KMS-11 (cell line): ENCODE results near the gene ATP5PD.
"Not testable (repeated sequence)": the region's sequence is repeated elsewhere in the genome, so short reads cannot be mapped to it uniquely, and the experiment has no call there.

ENCODE experiments used
- H2AFZ ChIP-seq: fragments of 200-600 bp; sonication (generic); 2 replicates; pipeline ENCODE4 v1.6.1; 2016; ENCODE audit warnings: antibody characterized with exemption, mixed run types, low read depth
- H3K27ac ChIP-seq: fragments of 200-600 bp; sonication (generic); 2 replicates; pipeline ENCODE4 v1.6.1; 2016; ENCODE audit warnings: mild to moderate bottlenecking, mixed run types
- H3K27me3 ChIP-seq: fragments of 200-600 bp; sonication (generic); 2 replicates; pipeline ENCODE4 v1.6.1; 2017; ENCODE audit warnings: mild to moderate bottlenecking, low read depth, mixed run types, moderate library complexity; ENCODE audit not compliant: insufficient read depth
- H3K36me3 ChIP-seq: fragments of 200-600 bp; sonication (generic); 2 replicates; pipeline ENCODE4 v1.6.1; 2017; ENCODE audit warnings: mild to moderate bottlenecking, mixed run types; ENCODE audit not compliant: insufficient read depth
- H3K4me1 ChIP-seq: fragments of 200-600 bp; sonication (generic); 2 replicates; pipeline ENCODE4 v1.6.1; 2016; ENCODE audit warnings: mild to moderate bottlenecking, low read depth, mixed run types; ENCODE audit not compliant: poor library complexity, severe bottlenecking
- H3K4me2 ChIP-seq: fragments of 200-600 bp; sonication (generic); 2 replicates; pipeline ENCODE4 v1.7.0; 2016; ENCODE audit warnings: mild to moderate bottlenecking, mixed run types
- H3K4me3 ChIP-seq: fragments of 200-600 bp; sonication (generic); IDR thresholded peaks from 2 replicates; pipeline ENCODE4 v1.6.1; 2017; ENCODE audit warnings: low read depth, low read length, mixed read lengths; ENCODE audit not compliant: insufficient read depth
- H3K79me2 ChIP-seq: fragments of 200-600 bp; sonication (generic); 2 replicates; pipeline ENCODE4 v1.6.1; 2016; ENCODE audit warnings: low read depth, mixed run types; ENCODE audit not compliant: insufficient read depth
- H3K9ac ChIP-seq: fragments of 200-600 bp; sonication (generic); 2 replicates; pipeline ENCODE4 v1.6.1; 2016; ENCODE audit warnings: mild to moderate bottlenecking, mixed run types
- H4K20me1 ChIP-seq: fragments of 200-600 bp; sonication (generic); 2 replicates; pipeline ENCODE4 v1.6.1; 2016; ENCODE audit warnings: mild to moderate bottlenecking, mixed run types; ENCODE audit not compliant: insufficient read depth
- TF ChIP-seq, protein P1 (sequence below): fragments of 200-600 bp; sonication (generic); conservative IDR thresholded peaks from 2 replicates; pipeline ENCODE4 v1.6.1; 2017; ENCODE audit warnings: low read depth, mild to moderate bottlenecking, antibody characterized with exemption, low read length, moderate library complexity, mixed read lengths

The ATP5PD gene

DNA sequence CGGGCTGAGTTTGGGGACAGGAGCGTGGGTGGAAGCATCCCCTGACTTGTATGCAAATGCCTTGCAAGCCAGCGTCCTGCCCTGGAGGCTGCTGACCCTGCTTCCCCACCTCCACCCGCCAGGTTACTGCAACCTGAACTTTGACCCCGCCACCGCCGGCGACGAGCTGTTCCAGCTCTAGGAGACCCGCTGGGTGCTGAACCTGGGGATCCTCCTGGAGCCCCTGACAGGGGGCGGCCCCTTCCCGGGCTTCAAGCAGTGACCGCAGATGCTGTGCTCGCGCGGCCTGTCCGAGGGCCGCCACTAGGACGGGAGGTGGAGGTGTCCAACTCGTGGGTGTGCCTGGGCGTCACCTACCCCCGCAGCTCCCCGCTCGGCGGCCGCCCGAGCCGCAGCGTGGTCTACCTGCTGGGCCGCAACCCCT lies 30.3 kb upstream of the ATP5PD start:
- Histone ChIP-seq H3K9ac (no peak overlapping the region), H3K4me2 (no peak overlapping the region)

DNA sequence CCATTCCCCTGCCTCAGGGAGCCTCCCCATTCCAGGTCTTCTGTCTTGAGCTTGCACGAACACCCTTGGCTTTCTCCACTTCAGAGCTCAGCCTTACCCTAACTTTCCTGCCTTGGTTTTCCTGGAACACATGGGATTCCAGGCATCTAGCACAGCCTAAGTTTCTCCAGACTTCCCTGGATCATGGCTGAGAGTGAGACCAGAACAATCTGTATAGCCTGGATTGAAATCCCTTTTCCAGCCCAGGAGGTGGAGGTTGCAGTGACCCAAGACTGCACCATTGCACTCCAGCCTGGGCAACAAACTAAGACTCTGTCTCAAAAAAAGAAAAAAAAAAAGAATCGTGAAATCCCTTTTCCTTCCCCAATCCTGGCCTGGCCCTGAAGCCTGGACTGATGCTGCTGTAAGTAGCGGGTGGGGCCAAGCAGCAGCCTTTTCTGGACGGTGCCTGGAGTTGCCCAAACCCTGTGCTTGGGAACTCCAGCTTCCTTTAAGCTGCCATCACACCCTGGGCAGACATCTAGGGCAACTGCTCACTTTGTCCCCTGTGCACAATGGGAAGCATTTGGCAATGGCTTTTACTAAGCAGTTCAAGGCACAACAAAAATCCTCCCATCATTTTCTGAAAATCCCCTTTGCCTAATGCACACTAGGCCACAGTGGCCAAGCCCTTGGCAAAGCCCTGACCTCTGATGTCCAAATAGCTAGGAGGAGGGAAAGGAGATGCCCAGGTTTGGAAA lies 29.0 kb upstream of the ATP5PD start:
- Histone ChIP-seq H3K4me3 (no peak overlapping the region), H3K36me3 (no peaks in the 10 kb centered on the region), H3K27ac (no peak overlapping the region), H2AFZ (no peak overlapping the region), H3K4me1 (no peaks in the 10 kb centered on the region), H3K9ac (no peak overlapping the region), H3K27me3 (no peaks in the 10 kb centered on the region), H3K4me2 (no peak overlapping the region), H3K79me2 (no peaks in the 10 kb centered on the region), H4K20me1 (no peaks in the 10 kb centered on the region)
- TF ChIP-seq, protein P1, sequence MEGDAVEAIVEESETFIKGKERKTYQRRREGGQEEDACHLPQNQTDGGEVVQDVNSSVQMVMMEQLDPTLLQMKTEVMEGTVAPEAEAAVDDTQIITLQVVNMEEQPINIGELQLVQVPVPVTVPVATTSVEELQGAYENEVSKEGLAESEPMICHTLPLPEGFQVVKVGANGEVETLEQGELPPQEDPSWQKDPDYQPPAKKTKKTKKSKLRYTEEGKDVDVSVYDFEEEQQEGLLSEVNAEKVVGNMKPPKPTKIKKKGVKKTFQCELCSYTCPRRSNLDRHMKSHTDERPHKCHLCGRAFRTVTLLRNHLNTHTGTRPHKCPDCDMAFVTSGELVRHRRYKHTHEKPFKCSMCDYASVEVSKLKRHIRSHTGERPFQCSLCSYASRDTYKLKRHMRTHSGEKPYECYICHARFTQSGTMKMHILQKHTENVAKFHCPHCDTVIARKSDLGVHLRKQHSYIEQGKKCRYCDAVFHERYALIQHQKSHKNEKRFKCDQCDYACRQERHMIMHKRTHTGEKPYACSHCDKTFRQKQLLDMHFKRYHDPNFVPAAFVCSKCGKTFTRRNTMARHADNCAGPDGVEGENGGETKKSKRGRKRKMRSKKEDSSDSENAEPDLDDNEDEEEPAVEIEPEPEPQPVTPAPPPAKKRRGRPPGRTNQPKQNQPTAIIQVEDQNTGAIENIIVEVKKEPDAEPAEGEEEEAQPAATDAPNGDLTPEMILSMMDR, result no peak

More for the DNA sequence above, 30.3 kb upstream of the ATP5PD start:
- no peaks in the 10 kb centered on the region for H3K79me2 ChIP-seq
- H3K4me3 ChIP-seq, result no peak overlapping the region
- H3K27ac ChIP-seq, result no peak overlapping the region
- no peaks in the 10 kb centered on the region for H3K27me3 ChIP-seq
- no peaks in the 10 kb centered on the region for H3K4me1 ChIP-seq
- TF ChIP-seq, protein P1, result no peak
- no peaks in the 10 kb centered on the region for H4K20me1 ChIP-seq
- H2AFZ ChIP-seq, result no peak overlapping the region
- no peaks in the 10 kb centered on the region for H3K36me3 ChIP-seq

DNA sequence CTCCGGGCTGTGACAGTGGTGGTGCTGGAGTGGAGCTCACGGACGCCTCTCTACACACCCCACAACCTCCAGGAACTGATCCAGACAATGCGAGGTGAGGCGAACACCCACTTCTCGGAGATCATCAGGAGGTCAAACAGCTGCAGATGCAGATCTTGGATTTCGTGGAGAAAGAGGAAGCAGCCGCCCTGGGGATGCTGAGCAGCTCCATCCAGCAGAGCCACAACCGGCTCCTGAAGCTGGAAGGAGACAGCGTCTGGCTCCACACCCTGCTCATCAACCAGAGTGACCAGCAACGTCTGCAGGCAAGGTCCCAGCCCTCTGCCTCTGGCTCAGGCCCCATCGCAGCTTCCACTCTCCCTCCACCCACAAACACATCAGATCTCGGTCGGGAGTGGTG lies 27.8 kb upstream of the ATP5PD start:
- no peak overlapping the region for H3K4me3 ChIP-seq
- no peaks in the 10 kb centered on the region for H4K20me1 ChIP-seq
- TF ChIP-seq, protein P1, result no peak
- no peaks in the 10 kb centered on the region for H3K36me3 ChIP-seq
- H3K27ac ChIP-seq, result no peak overlapping the region
- H3K9ac ChIP-seq, result no peak overlapping the region
- H3K4me2 ChIP-seq, result no peak overlapping the region
- no peaks in the 10 kb centered on the region for H3K79me2 ChIP-seq
- no peaks in the 10 kb centered on the region for H3K27me3 ChIP-seq
- no peak overlapping the region for H2AFZ ChIP-seq
- H3K4me1 ChIP-seq, result peaks cover 11% of the 10 kb centered on the region

DNA sequence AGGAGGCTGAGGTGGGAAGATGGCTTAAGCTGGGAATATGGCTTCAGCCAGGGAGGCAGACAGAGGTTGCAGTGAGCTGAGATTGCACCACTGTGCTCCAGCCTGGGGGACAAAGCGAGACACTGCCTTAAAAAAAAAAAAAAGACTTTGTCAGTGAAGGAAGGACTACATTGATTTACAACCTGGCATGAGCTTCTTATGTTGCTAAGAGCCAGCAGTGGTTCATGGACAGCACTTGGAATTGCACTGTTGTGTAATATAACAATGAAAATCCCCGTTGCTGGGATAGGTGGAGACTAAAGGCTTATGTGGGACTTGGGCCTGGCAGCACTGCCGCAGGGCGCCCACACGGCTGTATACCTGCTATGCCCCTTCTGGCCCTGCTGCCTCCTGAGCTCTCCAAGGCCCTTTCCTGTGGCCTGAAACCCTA lies 26.9 kb upstream of the ATP5PD start:
- Histone ChIP-seq H3K36me3 (no peaks in the 10 kb centered on the region), H3K27ac (no peak overlapping the region), H2AFZ (no peak overlapping the region), H4K20me1 (no peaks in the 10 kb centered on the region), H3K4me3 (no peak overlapping the region), H3K9ac (no peak overlapping the region), H3K4me1 (peaks cover 17% of the 10 kb centered on the region), H3K27me3 (no peaks in the 10 kb centered on the region), H3K79me2 (no peaks in the 10 kb centered on the region), H3K4me2 (no peak overlapping the region)
- TF ChIP-seq, protein P1, result no peak

DNA sequence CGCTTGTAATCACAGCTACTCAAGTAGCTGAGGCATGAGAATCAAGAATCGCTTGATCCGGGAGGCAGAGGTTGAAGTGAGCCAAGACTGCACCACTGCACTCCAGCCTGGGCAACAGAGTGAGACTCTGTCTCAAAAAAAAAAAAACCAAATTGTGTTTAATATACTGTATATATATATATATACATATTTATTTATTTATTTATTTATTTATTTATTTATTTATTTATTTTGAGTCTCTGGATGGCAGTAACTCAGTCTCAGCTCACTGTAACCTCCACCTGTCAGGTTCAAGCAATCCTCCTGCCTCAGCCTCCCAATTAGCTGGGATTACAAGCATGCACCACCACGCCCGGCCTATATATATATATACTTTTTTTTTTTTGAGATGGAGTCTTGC lies 26.1 kb upstream of the ATP5PD start:
- not testable (repeated sequence) for H3K4me3 ChIP-seq, H3K36me3 ChIP-seq, H4K20me1 ChIP-seq, H3K9ac ChIP-seq, H2AFZ ChIP-seq, H3K4me2 ChIP-seq, H3K79me2 ChIP-seq, H3K27ac ChIP-seq, H3K27me3 ChIP-seq
- H3K4me1 ChIP-seq, result peaks cover 25% of the 10 kb centered on the region

DNA sequence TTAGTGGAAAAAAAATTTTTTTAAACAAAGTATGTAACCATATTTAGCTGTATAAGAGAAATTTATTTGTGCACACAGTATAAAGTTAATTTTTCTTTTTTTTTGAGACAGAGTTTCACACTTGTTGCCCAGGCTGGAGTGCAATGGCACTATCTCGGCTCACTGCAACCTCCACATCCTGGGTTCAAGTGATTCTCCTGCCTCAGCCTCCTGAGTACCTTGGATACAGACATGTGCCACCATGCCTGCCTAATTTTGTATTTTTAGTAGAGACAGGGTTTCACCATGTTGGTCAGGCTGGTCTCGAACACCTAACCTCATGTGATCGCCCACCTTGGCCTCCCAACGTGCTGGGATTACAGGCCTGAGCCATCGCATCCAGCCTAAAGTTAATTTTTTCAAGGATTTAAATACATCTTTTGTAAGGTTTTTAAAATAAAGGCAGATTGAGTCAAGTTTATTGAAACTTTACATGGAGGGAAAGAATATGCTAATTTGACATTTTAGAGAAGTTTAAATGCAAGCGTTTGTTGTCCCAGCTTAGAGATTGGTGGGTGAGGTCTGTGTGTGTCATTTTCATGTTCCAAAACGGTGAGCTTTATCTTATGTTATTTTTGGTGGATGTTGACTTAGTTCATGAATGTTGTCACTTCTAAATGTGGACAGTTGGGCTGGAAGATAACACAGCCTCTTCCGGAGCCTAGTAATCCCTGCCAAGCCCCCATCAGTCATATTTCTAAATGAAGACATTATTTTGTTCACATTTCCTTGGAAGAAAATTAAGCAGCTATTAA lies 24.9 kb upstream of the ATP5PD start:
- H3K36me3 ChIP-seq, H3K79me2 ChIP-seq, H3K27me3 ChIP-seq, H3K4me3 ChIP-seq, H3K4me2 ChIP-seq, H3K27ac ChIP-seq, H4K20me1 ChIP-seq, H3K9ac ChIP-seq, H2AFZ ChIP-seq: not testable (repeated sequence)
- peaks cover 37% of the 10 kb centered on the region for H3K4me1 ChIP-seq
